HG03378 (cell line): ENCODE measurements around the gene CDIPT.
"Not testable (repeated sequence)": the region's sequence is repeated elsewhere in the genome, so short reads cannot be mapped to it uniquely, and the experiment has no call there.

ENCODE experiments used
- ATAC-seq: cut with Tn5 transposase; IDR thresholded peaks from one replicate; pipeline ENCODE4 v1.9.1; 2021; ENCODE audit warnings: mild to moderate bottlenecking, moderate library complexity; ENCODE audit not compliant: unreplicated experiment

The CDIPT gene

DNA sequence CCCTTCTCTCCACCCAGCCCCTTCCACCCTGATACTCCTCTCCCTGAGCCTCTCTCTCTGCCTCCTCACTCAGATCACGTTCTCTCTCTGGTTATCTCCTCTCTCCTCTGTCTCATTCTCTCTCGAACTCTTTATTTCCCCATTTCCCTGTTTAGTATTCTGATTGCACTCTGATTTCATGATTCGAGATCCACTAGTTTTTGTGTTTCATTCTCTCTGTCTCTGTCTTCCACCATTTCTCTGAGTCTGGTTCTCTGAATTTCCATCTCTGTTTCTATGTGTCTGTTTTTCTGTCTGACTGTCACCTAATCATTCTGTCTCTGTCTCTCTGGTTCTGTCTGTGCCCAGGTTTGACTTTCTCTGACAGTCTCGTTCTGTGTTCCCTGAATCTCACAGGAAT is 34.3 kb upstream of the CDIPT start:
- no peak for ATAC-seq

DNA sequence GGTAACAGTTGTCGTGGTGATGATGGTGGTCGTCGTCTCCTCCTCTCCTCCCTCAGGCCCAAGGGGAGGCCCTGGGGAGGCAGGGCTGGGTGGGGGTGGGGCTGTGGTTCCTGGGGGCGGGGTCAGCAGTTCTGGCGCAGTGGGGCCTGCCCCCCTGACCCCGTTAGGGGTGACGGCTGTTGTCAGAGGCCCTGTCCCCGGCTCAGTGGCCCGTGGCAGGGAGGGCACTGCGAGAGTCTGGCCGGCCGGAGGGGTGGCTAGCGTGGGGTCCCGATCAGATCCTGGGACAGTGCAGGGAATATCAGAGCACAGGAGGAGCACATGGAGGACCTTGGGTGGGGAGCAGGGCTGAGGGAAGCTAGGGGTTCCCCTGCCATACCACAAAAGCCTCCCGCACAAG is 33.8 kb upstream of the CDIPT start:
- no peak for ATAC-seq

DNA sequence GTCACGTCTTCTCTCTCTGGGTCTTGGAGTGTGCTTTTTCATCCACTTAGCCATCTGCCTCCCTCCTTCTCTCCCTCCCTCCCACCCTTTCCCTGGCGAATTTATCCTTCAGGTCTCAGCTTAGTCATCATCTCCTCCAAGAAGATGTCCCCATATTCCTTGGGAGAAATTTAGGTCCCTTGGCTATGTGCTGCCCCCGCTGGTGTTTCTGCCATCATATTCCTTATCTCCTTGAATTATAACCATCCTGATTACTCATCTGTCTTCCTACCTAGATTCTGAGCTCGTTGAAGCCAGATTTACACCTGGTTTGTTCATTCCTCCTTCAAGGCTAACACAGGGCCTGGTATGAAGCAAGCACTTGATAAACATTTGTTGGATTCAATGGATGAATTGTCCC is 31.3 kb upstream of the CDIPT start:
- no peak for ATAC-seq

DNA sequence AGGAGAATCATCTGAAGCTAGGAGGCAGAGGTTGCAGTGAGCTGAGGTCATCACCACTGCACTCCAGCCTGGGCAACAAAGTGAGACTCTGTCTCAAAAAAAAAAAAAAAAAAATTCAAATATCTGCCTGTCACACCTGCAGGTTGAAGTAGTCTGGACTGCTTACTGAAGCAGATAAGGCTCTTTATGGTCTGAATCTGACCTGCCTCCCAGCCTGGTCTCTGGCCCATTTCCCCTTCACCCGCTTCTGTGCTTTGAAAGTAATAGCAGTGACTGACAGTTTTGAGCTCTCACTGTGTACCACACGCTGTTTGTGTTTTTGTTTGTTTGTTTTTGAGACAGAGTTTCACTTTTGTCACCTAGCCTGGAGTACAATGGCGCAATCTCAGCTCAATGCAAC is 30.5 kb upstream of the CDIPT start:
- ATAC-seq: no peak

DNA sequence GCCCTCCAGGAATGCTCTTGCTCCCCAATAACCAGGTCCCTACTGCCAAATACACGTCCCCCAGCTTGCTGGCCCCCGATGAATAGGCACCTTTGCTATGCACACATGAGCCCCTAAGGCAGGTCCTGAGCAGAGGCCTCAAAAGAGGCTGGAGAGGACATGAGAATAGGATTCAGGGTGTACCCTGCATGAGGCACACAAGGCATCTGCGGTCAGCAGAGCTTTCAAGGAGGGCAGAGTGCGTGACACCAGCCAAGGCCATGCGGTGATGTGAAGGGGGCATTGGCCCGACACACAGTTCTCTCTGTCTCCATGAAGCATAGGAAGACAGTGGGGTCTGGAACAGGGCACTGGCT is 29.4 kb upstream of the CDIPT start:
- no peak for ATAC-seq

DNA sequence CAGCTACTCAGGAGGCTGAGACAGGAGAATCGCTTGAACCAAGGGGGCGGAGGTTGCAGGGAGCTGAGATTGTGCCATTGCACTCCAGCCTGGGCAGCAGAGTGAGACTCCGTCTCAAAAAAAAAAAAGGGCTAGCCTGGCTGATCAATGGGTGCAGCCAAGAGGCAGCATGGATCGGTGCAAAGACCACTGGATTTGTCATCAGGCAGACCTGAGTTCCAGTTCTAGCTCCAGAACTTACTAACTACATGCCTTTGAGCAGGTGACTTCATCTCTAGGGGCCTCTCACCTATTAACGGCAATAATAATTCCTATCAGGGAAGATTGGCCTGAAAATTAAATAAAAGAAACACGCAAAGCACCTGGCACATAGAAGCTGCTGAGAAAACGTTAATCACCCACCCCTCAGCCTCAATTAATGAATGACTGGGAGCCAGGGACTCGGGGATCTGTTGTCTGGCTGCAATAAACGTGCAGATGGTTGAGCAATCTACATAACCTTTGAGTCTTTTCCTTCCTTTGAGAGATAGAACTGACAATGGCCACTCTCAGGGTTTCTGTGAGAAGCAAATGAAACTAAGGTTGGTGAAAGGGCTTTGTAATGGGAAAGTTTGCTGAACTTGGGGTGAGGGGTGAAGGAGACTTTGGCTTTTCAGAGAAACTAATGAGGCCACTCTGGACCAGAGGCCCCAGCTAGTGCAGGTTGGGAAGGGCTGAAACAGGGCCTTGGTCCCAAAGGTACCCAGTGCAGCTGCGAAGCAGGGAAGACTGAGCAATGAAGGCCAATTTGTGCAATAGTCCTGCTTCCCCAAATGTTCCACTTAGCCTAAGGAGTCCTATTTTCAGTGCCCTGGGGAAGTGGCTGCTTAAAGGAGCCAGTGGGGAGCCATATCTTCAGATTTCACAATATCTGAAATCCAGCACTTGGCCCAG is 28.8 kb upstream of the CDIPT start:
- no peak for ATAC-seq

DNA sequence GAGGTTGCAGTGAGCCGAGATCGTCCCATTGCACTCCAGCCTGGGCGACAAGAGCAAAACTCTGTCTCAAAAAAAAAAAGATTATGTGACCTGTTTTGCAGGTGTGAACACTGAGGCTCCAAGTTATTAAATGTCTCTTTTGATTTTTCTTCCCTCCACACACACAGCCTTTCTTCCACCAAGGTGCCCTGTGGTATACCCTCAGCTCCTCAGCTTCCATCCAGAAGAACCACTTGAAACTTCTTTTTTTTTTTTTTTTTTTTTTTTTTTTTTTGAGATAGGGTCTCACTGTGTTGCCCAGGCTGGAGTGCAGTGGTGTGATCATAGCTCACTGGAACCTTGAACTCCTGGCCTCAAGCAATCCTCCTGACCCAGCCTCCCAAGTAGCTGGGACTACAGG is 26.3 kb upstream of the CDIPT start:
- not testable (repeated sequence) for ATAC-seq

DNA sequence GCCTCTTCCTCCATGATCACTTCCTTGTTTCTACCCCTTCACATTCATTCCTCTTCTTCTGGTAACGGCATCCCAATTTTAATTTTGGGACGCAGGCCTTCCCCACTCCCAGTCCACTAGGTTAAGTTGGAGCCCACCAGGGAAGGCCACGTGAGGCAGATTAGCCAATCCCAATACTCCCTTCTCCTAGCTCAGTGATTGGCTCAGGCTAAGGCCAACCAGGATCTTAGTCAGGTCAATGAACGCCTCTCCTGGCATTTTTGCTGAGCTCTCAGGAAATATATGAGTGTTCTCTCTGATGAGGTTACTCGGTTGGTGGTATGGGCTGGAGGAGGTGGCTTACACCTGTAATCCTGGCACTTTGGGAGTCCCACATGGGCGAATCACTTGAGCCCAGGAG is 21.0 kb upstream of the CDIPT start:
- ATAC-seq: no peak

DNA sequence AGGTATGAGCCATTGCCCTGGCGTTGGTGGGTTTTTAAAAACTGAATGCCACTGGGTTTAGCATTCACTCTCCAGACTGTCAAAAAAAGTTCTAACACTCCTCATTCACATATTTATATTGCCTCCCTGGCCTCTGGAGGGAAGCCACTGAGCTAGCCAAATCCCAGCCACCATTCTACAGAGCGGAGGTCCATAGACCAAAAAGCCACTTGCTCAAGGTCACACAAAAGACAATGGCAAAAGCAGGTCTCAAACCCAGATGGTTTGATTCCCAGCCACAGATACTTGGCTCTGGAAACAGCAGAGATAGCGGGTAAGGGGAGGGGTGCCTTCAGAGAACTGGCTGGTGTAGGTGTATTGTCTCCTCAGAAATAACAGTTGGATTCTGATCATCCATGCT is 18.0 kb upstream of the CDIPT start:
- no peak for ATAC-seq

DNA sequence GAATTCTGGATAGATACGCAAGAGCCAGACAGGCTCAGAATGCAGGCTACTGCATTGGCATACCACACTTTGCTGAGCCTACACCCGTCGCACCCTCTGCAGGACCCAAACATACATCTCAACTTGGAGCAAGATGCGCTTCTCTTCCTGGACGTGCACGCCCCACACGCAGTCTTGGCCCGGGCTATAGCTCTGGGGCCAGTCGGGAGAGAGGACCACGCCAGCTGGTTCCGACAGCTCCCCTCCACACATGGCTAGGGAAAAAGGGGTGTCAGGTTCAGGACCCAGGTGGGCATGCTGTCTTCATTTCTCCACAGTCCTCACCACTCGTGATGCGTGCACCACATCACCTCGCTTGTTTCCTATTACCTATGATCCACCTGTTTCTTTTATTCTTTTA is 15.1 kb upstream of the CDIPT start:
- ATAC-seq: no peak

DNA sequence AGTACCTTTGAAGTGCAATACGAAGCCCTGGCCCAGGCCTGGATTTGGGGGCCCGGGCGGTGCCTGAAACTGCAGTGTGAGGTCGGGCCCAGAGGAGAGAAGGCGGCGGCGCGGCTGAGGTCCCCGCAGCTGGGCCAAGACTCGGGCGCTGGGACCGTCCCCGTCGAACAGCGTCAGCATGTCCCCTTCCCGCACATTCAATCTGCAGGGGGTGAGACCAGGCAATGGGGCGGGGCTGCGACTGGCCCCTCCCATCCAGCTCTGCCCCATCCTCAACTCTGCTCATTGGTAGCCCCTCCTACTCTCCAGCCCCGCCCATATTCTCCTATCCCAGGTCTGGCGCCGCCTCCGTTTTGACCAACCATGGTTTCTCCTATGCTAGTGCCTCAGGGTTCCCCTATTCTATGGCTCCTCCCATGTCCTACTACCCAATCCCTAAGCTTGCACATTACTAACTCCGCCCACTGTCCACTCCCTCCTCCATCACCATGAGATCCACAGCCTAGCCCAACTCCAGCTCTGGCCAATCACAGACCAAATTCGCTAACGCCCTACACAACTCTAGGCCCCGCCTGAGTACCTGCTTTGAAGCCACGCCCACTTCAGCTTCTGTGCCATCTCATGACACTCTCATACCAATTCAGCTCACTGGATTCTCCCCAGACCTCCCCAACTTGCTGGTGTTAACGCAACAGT is 14.4 kb upstream of the CDIPT start:
- no peak for ATAC-seq

DNA sequence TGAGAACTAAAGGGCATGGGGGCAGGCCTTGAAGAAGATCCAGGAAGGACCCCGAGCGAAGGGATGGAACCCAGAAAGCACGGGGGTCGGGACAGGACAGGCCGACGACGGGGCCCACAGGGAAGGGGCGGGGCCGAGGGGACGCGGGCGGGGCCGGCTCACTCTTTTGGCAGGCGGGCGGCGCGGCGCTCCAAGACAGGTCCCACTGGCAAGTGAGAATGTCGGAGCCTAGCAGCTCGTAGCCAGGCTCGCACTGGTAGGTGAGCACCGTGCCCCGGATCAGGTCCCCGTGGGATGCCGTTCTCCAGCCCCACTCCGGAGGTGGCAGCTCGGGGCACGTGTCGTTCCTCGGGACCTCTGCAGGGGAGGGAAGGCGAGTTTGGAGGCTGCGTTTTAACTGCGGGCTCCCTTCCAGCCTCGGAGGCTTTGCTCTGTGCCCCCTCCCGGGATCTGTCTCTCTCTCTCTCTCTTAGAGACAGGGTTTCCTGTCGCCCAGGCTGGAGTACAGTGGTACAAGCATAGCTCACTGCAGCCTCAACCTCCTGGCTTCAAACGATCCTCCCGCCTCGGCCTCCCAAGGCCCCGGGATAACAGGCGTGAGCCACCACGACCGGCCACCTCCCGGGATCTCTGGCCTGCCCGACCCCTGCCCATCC is 13.7 kb upstream of the CDIPT start:
- no peak for ATAC-seq

DNA sequence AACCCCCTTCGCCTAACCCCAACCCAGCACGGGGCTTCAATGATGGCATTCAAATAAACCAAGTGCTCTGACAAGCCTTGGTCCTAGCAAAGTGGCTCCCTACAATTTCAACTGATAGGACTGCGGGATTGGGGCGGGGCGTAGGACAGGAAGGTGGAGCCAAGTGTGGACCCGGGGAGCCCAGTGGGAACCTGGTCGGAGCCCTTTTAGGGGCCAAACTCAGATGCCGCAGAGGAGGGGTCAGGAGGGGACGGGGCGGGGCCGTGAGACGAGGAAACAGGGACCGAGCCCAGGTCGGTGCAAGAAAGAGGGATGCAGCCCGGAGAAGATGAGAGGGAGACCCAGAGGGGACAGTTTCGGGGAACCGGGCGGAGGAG is 13.2 kb upstream of the CDIPT start:
- no peak for ATAC-seq

DNA sequence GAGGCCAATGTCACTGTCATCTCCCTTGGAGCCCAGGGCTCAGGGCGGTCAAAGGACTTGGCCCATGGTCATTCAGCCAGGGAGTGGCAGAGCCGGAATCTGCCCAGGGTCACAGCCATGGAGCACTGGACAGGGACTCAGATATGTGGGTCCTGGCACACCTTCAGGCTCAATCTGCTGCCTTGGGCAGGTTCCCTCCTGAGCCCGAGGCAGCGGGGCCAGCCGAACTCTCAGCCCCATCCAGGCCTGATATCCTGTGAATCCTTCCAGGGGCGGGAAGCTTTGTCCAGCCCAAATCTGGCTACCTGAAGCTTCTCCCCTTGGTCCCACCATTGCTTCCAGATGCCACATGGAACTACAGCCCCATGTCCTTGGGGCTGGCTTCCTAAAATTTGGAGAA is 12.2 kb upstream of the CDIPT start:
- no peak for ATAC-seq

DNA sequence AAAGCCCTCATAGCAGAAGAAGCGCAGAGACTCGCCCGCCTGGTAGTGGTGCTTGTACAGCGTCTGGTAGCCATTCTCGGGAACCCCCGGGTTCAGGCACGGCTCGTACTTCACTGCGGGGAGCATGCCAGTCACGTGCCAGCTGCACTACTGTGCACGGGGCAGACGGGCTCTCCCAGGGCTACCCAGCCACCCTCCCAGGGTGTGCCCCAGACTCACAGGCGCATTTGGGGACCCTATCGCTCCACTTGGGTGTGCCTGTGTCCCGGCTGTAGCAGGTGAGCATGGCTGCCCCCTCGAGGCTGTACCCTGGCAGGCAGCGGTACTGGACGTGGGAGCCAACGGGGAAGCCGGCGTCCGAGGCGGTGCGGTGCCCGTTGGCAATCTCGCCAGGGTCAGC is 10.3 kb upstream of the CDIPT start:
- no peak for ATAC-seq

DNA sequence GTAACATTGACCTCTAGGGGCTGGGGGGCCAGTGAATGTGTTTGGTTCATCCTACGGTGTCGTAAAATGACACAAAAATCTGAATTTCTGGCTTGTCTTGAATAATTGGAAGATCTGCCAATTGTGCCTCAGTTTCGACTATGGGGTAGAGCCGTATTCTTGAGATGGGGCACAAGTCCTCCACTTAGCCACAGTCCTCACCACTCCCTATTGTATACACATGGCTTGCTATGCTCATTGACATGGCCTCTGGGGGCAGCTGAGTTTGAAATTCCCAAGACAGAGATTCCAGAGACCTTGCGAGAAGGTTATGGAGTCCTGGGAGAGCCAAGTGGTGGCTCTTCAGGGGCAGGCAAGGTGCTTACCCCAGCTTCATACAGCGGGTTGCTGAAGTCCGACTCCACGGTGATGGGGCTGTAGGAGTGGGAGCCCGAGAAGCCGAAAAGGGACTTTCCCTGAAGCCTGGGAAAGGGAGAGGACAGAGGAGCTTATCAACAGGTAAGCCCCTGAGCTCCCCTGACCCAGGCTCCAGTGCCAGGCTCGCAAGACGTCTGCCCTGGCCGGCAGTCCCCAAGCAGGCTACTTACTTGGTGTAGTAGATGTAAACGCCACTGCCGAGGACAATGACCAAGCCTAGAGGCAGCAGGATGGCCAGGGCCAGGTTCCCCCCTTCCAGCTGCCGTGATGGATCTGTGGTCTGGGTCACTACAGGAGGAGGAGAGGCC is 9.0 kb upstream of the CDIPT start:
- no peak for ATAC-seq

DNA sequence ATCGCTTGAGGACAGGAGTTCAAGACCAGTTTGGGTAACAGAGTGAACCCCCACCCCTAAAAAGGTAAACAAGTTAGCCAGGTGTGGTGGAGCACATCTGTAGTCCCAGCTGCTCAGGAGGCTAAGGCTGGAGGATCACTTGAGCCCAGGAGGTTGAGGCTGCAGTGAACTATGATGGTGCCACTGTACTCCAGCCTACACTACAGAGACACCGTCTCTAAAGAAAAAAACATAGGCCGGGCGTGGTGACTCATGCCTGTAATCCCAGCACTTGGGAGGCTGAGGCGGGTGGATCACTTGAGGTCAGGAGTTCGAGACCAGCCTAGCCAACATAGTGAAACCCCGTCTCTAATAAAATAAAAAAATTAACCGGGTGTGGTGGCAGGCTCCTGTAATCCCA is 6.0 kb upstream of the CDIPT start:
- not testable (repeated sequence) for ATAC-seq

DNA sequence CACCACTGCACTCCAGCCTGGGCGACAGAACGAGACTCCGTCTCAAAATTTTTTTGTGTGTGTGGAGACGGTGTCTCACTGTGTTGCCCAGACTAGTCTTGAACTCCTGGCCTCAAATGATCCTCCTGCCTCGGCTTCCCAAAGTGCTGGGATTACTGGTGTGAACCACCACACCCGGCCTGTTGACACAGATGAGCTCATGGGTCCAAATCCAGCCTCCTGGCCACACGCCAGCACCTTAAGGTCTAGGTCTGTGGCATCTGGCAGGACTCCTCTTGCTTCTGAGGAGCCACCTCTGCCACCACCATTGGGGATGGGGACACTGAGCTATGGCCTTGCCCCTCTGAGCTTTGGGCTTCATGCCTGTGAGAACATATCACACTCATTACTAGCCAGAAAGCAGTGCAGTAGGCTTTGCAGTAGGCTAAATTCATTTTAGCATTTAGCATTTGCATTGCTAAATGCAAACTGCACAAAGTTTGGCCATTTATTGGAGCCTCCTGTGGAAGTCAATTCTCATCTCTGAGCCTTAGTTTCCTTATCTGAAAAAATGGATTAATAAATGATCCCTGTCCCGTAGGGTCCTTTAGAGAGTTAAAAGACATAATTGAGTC is 5.5 kb upstream of the CDIPT start:
- no peak for ATAC-seq

DNA sequence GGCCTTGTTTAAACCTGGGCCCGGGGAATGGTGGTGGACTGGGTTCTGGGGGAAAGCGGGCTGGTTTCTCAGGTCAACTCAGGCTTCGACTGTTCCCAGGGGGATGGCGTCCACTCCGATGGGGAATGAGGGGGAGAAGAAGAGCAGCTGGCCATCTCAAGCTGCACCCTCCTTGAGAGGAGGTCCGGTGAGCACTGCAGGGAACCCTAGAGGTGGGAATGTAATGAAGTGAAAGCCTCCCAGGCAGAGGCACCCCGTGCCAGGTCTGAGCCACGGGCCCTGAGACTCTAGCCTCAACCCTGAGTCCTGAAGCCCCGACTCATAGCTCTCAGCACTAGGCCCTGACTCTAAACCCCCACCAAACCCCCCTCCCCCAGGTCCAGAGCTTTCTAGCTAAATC is 1.2 kb upstream of the CDIPT start:
- ATAC-seq: no peak

DNA sequence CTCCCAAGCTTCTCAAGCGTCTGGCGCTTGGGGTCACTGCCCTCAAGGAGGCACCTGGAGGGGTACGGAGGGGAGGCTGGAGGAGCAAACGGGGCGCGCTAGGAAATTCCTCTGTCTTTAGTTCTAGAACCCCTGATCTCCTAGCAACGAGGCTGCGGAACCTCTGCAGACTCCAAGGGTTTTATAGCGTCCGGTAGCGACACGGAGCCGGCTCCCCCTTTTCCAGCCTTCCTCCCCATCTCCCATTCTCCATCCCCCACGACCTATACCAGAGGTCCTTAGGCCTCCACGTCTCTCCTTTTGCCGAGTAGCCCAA is 601 bp upstream of the CDIPT start:
- ATAC-seq: no peak

DNA sequence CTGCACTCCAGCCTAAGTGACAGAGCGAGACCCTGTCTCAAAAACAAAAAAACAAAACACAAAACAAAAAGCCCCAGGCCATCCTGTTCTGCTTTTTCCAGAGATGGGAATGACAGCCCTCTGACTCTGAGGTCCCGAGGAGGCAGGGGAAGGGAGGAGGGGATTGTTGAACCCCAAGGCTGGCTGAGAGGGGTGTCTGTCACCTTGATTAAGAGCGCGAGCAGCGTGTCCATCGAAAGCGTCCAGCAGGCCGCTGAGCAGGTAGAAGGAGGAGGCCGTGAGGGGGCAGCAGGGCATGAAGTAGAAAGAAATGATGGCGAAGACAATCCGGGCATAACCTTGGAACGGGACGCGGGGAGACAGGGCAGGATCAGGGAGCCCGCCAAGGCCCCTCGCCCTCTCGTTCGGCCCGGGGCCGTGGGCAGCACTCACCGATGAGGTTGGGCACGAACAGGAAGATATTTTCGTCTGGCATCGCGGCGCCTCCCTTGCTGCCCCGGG is 593 bp downstream of the CDIPT start:
- ATAC-seq: no peak
